Measurements from ENCODE around the gene SRP68. TPM values are rescaled to one million over a fixed set of nuclear protein-coding genes. Genes with fewer than 3 reads are reported as not detected.

SRP68 gene
- total RNA-seq, 6 experiments from 2014 or later, result 95.3 to 104 (median 100.0) TPM

DNA sequence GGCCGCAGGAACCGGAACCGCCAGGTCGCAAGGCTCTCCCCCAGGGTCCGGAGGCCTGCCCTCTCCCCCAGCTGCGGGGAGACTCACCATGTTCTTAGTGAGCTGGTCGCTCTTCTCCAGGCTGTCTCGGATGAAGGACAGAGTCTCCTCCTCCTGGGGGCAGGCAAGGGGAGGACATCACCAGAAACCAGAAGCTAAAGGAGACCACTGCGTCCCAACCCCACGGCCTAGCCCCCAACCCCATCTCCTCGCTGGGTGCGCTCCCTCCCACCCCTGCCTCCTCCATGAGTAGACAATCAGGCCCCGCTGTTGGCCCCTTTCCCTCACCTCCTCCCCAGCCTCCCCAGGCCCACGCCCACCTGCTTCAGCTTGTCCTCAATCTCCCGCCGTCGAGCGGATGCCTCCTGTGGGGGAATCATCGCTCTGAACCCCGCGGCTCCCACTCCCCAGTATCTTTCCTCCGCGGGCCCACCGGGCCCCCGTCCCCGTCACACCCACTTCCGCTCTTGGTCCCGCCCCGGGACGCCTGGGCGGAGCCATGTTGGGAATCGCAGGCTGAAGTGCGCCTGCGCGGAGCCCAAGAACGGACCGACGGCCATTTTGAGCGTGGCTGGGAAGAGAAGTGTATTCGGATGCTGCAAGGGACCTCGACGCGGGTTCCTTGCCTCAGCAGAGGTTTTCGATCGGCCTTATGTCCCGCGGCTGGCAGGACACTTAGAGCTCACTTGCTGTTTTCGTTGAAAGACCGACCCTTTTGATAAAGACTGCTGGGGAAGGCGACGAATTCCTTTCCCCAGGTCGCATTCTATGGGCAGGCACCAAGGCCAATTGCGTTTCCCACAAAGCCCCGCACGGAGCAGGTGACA lies 31.2 kb upstream of the SRP68 start, which contains the start of gene EXOC7:
Gene EXOC7, minus strand, starts transcription at position 514 of the 866 bp plus-strand sequence. Its CDS starts 95 bp downstream, at position 419.
- H3K27me3 Mint-ChIP-seq (ENCODE audit: insufficient read depth), result peaks cover 3% of the 10 kb centered on the region; the same call in 1 of the 2 replicates
- H3K36me3 Mint-ChIP-seq (ENCODE audit: low read depth), result peaks cover 22% of the 10 kb centered on the region; the same call in 1 of the 2 replicates
- TF ChIP-seq CTCF (IDR thresholded peaks at IDR 0.05), result peak; percentile 39
- peak within 1 kb of the TSS; percentile 99 for H3K4me3 Mint-ChIP-seq
- peaks cover 10% of the 10 kb centered on the region for H3K4me1 Mint-ChIP-seq (ENCODE audit: low read depth)
- peak within 1 kb of the TSS; percentile 96 for H3K27ac Mint-ChIP-seq
- H3K9me3 Mint-ChIP-seq, result no peaks in the 10 kb centered on the region
- DNase-seq, result peak; percentile 82

GRCh38 chr17:76102944-76103273 lies 30.6 kb upstream of the SRP68 start:
- no peaks in the 10 kb centered on the region for H3K9me3 Mint-ChIP-seq
- H3K27me3 Mint-ChIP-seq (ENCODE audit: insufficient read depth), result peaks cover 3% of the 10 kb centered on the region; the same call in 1 of the 2 replicates
- H3K36me3 Mint-ChIP-seq (ENCODE audit: low read depth), result peaks cover 22% of the 10 kb centered on the region; the same call in 1 of the 2 replicates
- no peak for DNase-seq
- peaks cover 10% of the 10 kb centered on the region for H3K4me1 Mint-ChIP-seq (ENCODE audit: low read depth)
- H3K27ac Mint-ChIP-seq, result peak overlapping the region; percentile 96
- no peak for TF ChIP-seq CTCF (IDR thresholded peaks at IDR 0.05)
- H3K4me3 Mint-ChIP-seq, result peak overlapping the region; percentile 99

- no peak for DNase-seq
- no peak for TF ChIP-seq CTCF (IDR thresholded peaks at IDR 0.05)
- Mint-ChIP-seq H3K36me3 (ENCODE audit: low read depth) (peaks cover 36% of the 10 kb centered on the region), H3K4me1 (ENCODE audit: low read depth) (peaks cover 19% of the 10 kb centered on the region), H3K9me3 (no peaks in the 10 kb centered on the region), H3K27ac (no peak overlapping the region), H3K4me3 (no peak overlapping the region), H3K27me3 (ENCODE audit: insufficient read depth) (no peaks in the 10 kb centered on the region)
Observed at GRCh38 chr17:76097716-76098295, 25.5 kb upstream of the SRP68 start.

GRCh38 chr17:76095943-76096342 lies 23.6 kb upstream of the SRP68 start:
- H3K36me3 Mint-ChIP-seq (ENCODE audit: low read depth), result peaks cover 26% of the 10 kb centered on the region
- DNase-seq, result no peak
- H3K4me1 Mint-ChIP-seq (ENCODE audit: low read depth), result peaks cover 16% of the 10 kb centered on the region
- no peak overlapping the region for H3K4me3 Mint-ChIP-seq
- H3K9me3 Mint-ChIP-seq, result no peaks in the 10 kb centered on the region
- H3K27me3 Mint-ChIP-seq (ENCODE audit: insufficient read depth), result no peaks in the 10 kb centered on the region
- peak overlapping the region; percentile 80 for H3K27ac Mint-ChIP-seq
- TF ChIP-seq CTCF (IDR thresholded peaks at IDR 0.05), result no peak

- H3K27me3 Mint-ChIP-seq (ENCODE audit: insufficient read depth), result no peaks in the 10 kb centered on the region
- H3K36me3 Mint-ChIP-seq (ENCODE audit: low read depth), result peaks cover 16% of the 10 kb centered on the region
- peaks cover 16% of the 10 kb centered on the region for H3K4me1 Mint-ChIP-seq (ENCODE audit: low read depth)
- H3K4me3 Mint-ChIP-seq, result no peak overlapping the region
- no peak for TF ChIP-seq CTCF (IDR thresholded peaks at IDR 0.05)
- H3K9me3 Mint-ChIP-seq, result no peaks in the 10 kb centered on the region
- peak overlapping the region; percentile 80; the same call in 1 of the 2 replicates for H3K27ac Mint-ChIP-seq
- no peak for DNase-seq
Observed at GRCh38 chr17:76094046-76094445, 21.7 kb upstream of the SRP68 start.

Data from HFFc6 (cell line).